Lower leg skin (tissue), 4 donors: ENCODE results near the gene MLH1. TPM values are rescaled to one million over a fixed set of nuclear protein-coding genes. Genes with fewer than 3 reads are reported as not detected.

Experiments
- DNase-seq, 2 donors: peaks; one replicate each; pipeline ENCODE4 v3.0.0-alpha.2; 2019; ENCODE audit warnings: low spot score in 2 of 2
- H3K4me3 ChIP-seq: fragments of 200-600 bp; sonication (generic); 2 replicates; pipeline ENCODE4 v1.5.1; 2017; ENCODE audit warnings: mild to moderate bottlenecking, low read depth; ENCODE audit not compliant: poor library complexity, severe bottlenecking
- POLR2A ChIP-seq, 2 donors: fragments of 450-650 bp; IDR thresholded peaks; one replicate each; pipeline ENCODE4 v1.6.1; 2016 to 2017; ENCODE audit warnings: antibody characterized with exemption in 2 of 2, mild to moderate bottlenecking in 1 of 2, moderate library complexity in 1 of 2
- WGBS, 2 donors: methylation state at CpG; one replicate each; pipeline ENCODE4 v1.1.5; 2018; 5-methylcytosine and 5-hydroxymethylcytosine counted together
- intact Hi-C: fragments of 100-400 bp; cut with DNase I; formaldehyde crosslinking; loops from one replicate; pipeline ENCODE4 v1.15.0; 2023; ENCODE audit warnings: low total_unique reads
- total RNA-seq, 4 donors: library from RNA; depleted of rRNA; stranded (reverse); fragments of >200 nt; gene quantifications; one replicate each; pipeline ENCODE4 v1.1.0, GENCODE V29; 2016
- TF ChIP-seq, protein P1 (sequence below), 3 donors: fragments of 450-650 bp; IDR thresholded peaks; one replicate each; pipeline ENCODE4 v1.5.1; 2016; ENCODE audit warnings: antibody characterized with exemption in 3 of 3, mild to moderate bottlenecking in 3 of 3, moderate library complexity in 2 of 3

Gene MLH1
- total RNA-seq, 4 donors from 2014 or later: 16.6 to 26.5 (median 20.8) TPM

DNA sequence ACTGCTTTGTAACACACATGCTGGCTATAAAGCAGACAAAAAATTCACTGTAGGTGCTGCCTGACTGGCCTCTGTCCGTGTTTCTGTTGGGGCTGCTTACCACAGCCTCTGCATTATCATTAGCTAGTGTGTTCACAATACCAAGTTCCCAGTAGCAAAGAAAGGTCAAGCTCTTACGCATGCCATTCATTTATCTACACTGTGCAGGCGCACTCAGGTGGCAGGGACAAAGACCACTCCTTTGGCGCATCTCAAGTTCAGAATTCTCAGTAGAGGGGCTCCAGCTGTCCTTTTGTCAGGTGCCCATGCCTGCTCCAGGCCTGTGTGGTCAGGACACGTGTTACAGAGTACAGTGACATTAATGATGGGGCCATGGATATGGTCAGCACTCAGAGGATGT is 22.3 kb downstream of the MLH1 start:
- DNase-seq: no peak
- TF ChIP-seq POLR2A (IDR thresholded peaks at IDR 0.05): no peak
- TF ChIP-seq, protein P1, sequence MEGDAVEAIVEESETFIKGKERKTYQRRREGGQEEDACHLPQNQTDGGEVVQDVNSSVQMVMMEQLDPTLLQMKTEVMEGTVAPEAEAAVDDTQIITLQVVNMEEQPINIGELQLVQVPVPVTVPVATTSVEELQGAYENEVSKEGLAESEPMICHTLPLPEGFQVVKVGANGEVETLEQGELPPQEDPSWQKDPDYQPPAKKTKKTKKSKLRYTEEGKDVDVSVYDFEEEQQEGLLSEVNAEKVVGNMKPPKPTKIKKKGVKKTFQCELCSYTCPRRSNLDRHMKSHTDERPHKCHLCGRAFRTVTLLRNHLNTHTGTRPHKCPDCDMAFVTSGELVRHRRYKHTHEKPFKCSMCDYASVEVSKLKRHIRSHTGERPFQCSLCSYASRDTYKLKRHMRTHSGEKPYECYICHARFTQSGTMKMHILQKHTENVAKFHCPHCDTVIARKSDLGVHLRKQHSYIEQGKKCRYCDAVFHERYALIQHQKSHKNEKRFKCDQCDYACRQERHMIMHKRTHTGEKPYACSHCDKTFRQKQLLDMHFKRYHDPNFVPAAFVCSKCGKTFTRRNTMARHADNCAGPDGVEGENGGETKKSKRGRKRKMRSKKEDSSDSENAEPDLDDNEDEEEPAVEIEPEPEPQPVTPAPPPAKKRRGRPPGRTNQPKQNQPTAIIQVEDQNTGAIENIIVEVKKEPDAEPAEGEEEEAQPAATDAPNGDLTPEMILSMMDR (IDR thresholded peaks at IDR 0.05): no peak
- intact Hi-C loops: no loop called here
- 94 to 95% methylated on average over 5 of the region's 5 CpGs for WGBS, 2 donors
- no peak overlapping the region for H3K4me3 ChIP-seq

DNA sequence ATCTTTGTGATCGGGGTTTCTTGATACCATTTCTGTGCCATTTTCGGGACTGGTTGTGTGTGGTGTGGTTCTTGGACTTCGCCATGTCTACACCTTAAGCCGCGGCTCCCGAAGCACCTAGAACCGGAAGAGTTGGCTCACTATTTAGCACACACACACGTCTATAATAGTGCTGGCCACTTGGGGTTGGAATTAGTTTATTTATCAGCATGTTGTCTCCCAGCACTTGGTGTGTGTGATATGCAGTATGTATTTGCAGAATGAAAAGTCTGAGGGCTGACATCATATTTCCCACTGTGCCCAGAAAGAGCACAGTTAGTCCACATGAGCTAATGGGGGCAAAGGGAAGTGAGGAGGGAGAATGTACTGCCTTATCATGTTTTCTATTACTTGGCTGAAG is 23.6 kb downstream of the MLH1 start:
- 94 to 96% methylated on average over 8 of the region's 8 CpGs for WGBS, 2 donors
- intact Hi-C loops: no loop called here

DNA sequence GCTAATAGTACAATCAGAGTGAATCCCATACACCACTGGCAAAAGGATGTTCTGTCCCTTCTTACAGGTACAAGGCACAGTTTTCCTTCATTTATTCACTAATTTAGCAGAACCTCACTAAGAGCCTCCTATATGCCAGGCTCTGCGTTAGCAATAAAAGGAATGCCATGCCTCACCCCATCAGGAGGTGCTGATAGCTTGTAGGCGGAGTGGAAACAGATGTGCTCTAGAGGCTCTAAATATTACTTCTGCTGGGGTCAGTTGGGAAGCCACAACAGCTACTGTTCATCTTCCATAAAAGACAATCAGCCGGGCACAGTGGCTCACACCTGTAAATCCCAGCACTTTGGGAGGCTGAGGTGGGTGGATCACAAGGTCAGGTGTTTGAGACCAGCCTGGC is 24.4 kb downstream of the MLH1 start:
- H3K4me3 ChIP-seq: no peak overlapping the region
- DNase-seq: no peak
- intact Hi-C loops: no loop called here
- 77 to 96% methylated on average over 3 of the region's 3 CpGs for WGBS, 2 donors
- TF ChIP-seq, protein P1 (IDR thresholded peaks at IDR 0.05): no peak
- TF ChIP-seq POLR2A (IDR thresholded peaks at IDR 0.05): no peak

More for the DNA sequence above, 23.6 kb downstream of the MLH1 start:
- TF ChIP-seq POLR2A (IDR thresholded peaks at IDR 0.05): no peak
- TF ChIP-seq, protein P1 (IDR thresholded peaks at IDR 0.05): no peak
- DNase-seq: no peak
- no peak overlapping the region for H3K4me3 ChIP-seq

DNA sequence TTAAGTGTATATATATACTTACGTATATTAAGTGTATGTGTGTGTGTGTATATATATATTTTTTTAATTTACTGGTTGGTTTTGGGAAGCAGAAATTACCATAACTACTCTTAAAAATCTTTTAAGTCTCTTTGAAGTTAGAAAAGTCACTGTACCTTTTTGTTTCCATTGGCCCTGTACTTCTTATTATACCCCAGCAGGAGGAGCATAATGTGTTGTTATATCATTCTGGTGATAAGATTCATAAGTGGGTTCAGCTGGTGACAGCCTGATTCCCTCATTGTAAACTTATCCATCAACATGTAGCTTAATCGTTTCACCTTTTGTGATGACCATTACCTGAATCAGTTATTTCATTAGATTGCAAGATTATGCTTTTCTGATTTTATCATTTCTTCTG is 30.8 kb downstream of the MLH1 start:
- intact Hi-C loops: no loop called here
- no peak overlapping the region for H3K4me3 ChIP-seq
- TF ChIP-seq POLR2A (IDR thresholded peaks at IDR 0.05): no peak
- TF ChIP-seq, protein P1 (IDR thresholded peaks at IDR 0.05): no peak
- DNase-seq: no peak
- whole genome bisulfite sequencing, 2 donors: 94% methylated on average over 2 of the region's 2 CpGs

DNA sequence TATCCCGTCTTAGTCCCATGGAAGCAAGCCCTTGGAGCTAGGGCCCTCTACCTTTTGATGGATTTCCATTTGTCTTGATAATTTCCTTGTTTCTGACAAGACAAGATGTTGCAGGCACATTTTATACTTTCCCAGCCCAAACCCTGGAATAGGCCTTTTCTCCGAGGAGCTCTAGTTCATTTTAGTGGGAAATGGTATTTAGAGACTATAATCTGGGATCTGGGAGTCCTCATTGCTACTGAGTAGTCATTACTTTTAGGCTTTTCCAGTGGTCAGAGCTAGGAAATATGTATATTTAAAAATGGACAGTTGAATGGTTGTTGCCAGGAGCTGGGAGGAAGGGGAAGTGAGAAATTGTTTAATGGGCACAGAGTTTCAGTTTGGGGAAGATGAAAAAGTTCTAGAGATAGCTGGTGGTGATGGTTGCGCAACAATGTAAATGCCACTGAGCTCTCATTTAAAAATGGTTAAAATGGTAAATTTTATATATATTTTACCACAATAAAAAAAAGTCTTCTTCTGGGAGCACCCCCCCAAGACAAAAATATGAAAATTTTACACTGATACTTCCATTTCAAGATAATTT is 31.6 kb downstream of the MLH1 start:
- WGBS, 2 donors: 93 to 94% methylated on average over 3 of the region's 3 CpGs
- H3K4me3 ChIP-seq: no peak overlapping the region
- TF ChIP-seq, protein P1 (IDR thresholded peaks at IDR 0.05): no peak
- TF ChIP-seq POLR2A (IDR thresholded peaks at IDR 0.05): no peak
- intact Hi-C loops: no loop called here
- no peak for DNase-seq
